Epithelial cell of proximal tubule (primary cell): Measurements from ENCODE around the gene DPCD. TPM values are rescaled to one million over a fixed set of nuclear protein-coding genes. Genes with fewer than 3 reads are reported as not detected.

Experiments used
- DNase-seq: peaks from one replicate; pipeline ENCODE4 v3.0.0-alpha.2; 2011; ENCODE audit warnings: low read depth
- H3K4me3 ChIP-seq: 2 replicates; pipeline ENCODE4 v1.5.1; 2011; ENCODE audit warnings: low read depth, mild to moderate bottlenecking, low read length
- total RNA-seq: library from RNA; depleted of rRNA; stranded (reverse); fragments of >200 nt; gene quantifications from 2 replicates; pipeline ENCODE4 v1.2.3, GENCODE V29; 2015
- TF ChIP-seq, protein P1 (sequence below): conservative IDR thresholded peaks from 2 replicates; pipeline ENCODE4 v1.5.1; 2012; ENCODE audit warnings: low read depth, mild to moderate bottlenecking, low read length

Gene DPCD
- total RNA-seq, 1 donor from 2014 or later: 65.6 TPM

GRCh38 chr10:101563007-101563406 is 25.1 kb upstream of the DPCD start:
- no peak overlapping the region for H3K4me3 ChIP-seq
- TF ChIP-seq, protein P1, sequence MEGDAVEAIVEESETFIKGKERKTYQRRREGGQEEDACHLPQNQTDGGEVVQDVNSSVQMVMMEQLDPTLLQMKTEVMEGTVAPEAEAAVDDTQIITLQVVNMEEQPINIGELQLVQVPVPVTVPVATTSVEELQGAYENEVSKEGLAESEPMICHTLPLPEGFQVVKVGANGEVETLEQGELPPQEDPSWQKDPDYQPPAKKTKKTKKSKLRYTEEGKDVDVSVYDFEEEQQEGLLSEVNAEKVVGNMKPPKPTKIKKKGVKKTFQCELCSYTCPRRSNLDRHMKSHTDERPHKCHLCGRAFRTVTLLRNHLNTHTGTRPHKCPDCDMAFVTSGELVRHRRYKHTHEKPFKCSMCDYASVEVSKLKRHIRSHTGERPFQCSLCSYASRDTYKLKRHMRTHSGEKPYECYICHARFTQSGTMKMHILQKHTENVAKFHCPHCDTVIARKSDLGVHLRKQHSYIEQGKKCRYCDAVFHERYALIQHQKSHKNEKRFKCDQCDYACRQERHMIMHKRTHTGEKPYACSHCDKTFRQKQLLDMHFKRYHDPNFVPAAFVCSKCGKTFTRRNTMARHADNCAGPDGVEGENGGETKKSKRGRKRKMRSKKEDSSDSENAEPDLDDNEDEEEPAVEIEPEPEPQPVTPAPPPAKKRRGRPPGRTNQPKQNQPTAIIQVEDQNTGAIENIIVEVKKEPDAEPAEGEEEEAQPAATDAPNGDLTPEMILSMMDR: no peak
- no peak for DNase-seq

GRCh38 chr10:101563497-101564040 is 24.6 kb upstream of the DPCD start:
- TF ChIP-seq, protein P1: no peak
- no peak overlapping the region for H3K4me3 ChIP-seq
- no peak for DNase-seq

- DNase-seq: no peak
- H3K4me3 ChIP-seq: no peak overlapping the region
- TF ChIP-seq, protein P1: no peak
Observed at GRCh38 chr10:101564490-101564991, 23.6 kb upstream of the DPCD start.

GRCh38 chr10:101565370-101565900 is 22.7 kb upstream of the DPCD start:
- no peak overlapping the region for H3K4me3 ChIP-seq
- TF ChIP-seq, protein P1: no peak
- no peak for DNase-seq

DNA sequence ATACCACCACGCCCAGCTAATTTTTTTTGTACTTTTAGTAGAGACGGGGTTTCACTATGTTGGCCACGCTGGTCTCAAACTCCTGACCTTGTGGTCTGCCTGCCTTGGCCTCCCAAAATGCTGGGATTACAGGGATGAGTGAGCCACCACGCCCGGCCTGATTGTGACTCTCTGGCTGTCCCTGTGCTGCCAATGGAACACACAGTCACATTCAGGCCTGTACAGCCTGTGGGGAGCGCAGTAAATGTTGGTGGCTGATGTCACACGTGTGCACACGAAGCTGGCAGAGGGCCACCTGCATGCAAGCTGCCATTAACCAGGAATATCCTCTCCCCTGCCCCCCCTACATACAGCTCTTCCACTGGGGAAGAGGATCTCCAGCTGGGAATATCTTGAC is 22.2 kb upstream of the DPCD start:
- DNase-seq: no peak
- H3K4me3 ChIP-seq: no peak overlapping the region
- TF ChIP-seq, protein P1: no peak

- DNase-seq: no peak
- TF ChIP-seq, protein P1: no peak
- no peak overlapping the region for H3K4me3 ChIP-seq
Observed at GRCh38 chr10:101566333-101567164, 21.6 kb upstream of the DPCD start.
